Endothelial cell of umbilical vein (primary cell): ENCODE results near the gene INPP5J. TPM values are rescaled to one million over a fixed set of nuclear protein-coding genes. Genes with fewer than 3 reads are reported as not detected.

Experiments used
- BruUV-seq: library from RNA; stranded (reverse); fragments of 400-500 nt; replicated peaks from 2 replicates; lab custom pipeline; 2021; lab: Mats Ljungman, UMichigan
- CTCF ChIA-PET: fragments of 300-600, 350-600 bp; sonication (Branson Sonifier 250); formaldehyde crosslinking; loops from one replicate; lab custom pipeline; 2021; ENCODE audit warnings: antibody characterized with exemption, inconsistent platforms; lab: Charles Lee
- POLR2A ChIA-PET: fragments of 300-600, 350-600 bp; sonication (Branson Sonifier 250); formaldehyde crosslinking; loops from one replicate; lab custom pipeline; 2021; ENCODE audit warnings: antibody characterized with exemption, inconsistent platforms; lab: Charles Lee
- DNase-seq: peaks from one replicate; pipeline ENCODE4 v3.0.0-alpha.2; 2011; ENCODE audit warnings: low read depth, low spot score
- FAIRE-seq: peaks from 2 replicates; lab custom pipeline; 2011; peaks lifted over from hg19 to GRCh38; lab: Jason Lieb, UNC
- H2AFZ ChIP-seq: 2 replicates; pipeline ENCODE4 v1.6.0; 2012; ENCODE audit warnings: low read depth, low read length, control low read depth, inconsistent platforms
- H3K27ac ChIP-seq: 2 replicates; pipeline ENCODE4 v1.5.1; 2011; ENCODE audit warnings: low read depth, mild to moderate bottlenecking, control low read depth, low read length, moderate library complexity; ENCODE audit not compliant: insufficient read depth
- H3K27me3 ChIP-seq, 2 experiments: 2 replicates each; pipeline versions ENCODE4 v1.6.0 to v1.6.1; 2011; ENCODE audit warnings: low read length in 2 of 2, mixed read lengths in 1 of 2; ENCODE audit not compliant: control insufficient read depth in 2 of 2, insufficient read depth in 2 of 2
- H3K36me3 ChIP-seq, 2 experiments: 2 replicates in 1 of 2; 3 replicates in 1 of 2; pipeline ENCODE4 v1.5.1; 2011; ENCODE audit warnings: low read length in 2 of 2, mild to moderate bottlenecking in 1 of 2, moderate library complexity in 1 of 2; ENCODE audit not compliant: control insufficient read depth in 2 of 2, insufficient read depth in 2 of 2; ENCODE audit errors: extremely low read depth in 1 of 2
- H3K4me1 ChIP-seq: 3 replicates; pipeline ENCODE4 v1.5.1; 2011; ENCODE audit warnings: mild to moderate bottlenecking, low read length; ENCODE audit not compliant: control insufficient read depth, insufficient read depth; ENCODE audit errors: extremely low read depth
- H3K4me2 ChIP-seq: 2 replicates; pipeline ENCODE4 v1.6.1; 2011; ENCODE audit warnings: low read length, control low read depth, mixed read lengths; ENCODE audit not compliant: insufficient read depth
- H3K4me3 ChIP-seq, 3 experiments: fragments of 200-600 bp in 1 of 3; sonication (generic), shearing (Covaris generic) in 1 of 3; replicated peaks in 1 of 3; 2 replicates each; pipeline ENCODE4 v1.5.1; 2011 to 2016; ENCODE audit warnings: control low read depth in 3 of 3, low read length in 3 of 3, mild to moderate bottlenecking in 2 of 3, inconsistent platforms in 1 of 3, low read depth in 1 of 3, moderate library complexity in 1 of 3; ENCODE audit not compliant: insufficient read depth in 1 of 3
- H3K79me2 ChIP-seq: 2 replicates; pipeline ENCODE4 v1.6.0; 2012; ENCODE audit warnings: low read length, inconsistent platforms; ENCODE audit not compliant: control insufficient read depth, insufficient read depth
- H3K9ac ChIP-seq: replicated peaks from 2 replicates; pipeline ENCODE3; 2011; ENCODE audit warnings: low read length, control low read depth; ENCODE audit not compliant: insufficient read depth; ENCODE audit errors: extremely low read depth
- H3K9me1 ChIP-seq: replicated peaks from 3 replicates; pipeline ENCODE4 v1.6.0; 2011; ENCODE audit warnings: mild to moderate bottlenecking, low read length; ENCODE audit not compliant: control insufficient read depth, insufficient read depth; ENCODE audit errors: extremely low read depth
- H3K9me3 ChIP-seq: replicated peaks from 2 replicates; pipeline ENCODE4 v1.5.1; 2012; ENCODE audit warnings: low read length, inconsistent platforms; ENCODE audit not compliant: control insufficient read depth, insufficient read depth
- H4K20me1 ChIP-seq: replicated peaks from 2 replicates; pipeline ENCODE3; 2011; ENCODE audit warnings: mild to moderate bottlenecking, low read length; ENCODE audit not compliant: control insufficient read depth, insufficient read depth; ENCODE audit errors: extremely low read depth
- EZH2 ChIP-seq: IDR thresholded peaks from 2 replicates; pipeline ENCODE4 v1.6.1; 2012; ENCODE audit warnings: borderline replicate concordance, low read depth, mild to moderate bottlenecking, moderate library complexity, low read length, inconsistent platforms; ENCODE audit not compliant: severe bottlenecking
- FOS ChIP-seq: IDR thresholded peaks from 2 replicates; pipeline ENCODE4 v1.6.1; 2011; ENCODE audit warnings: mild to moderate bottlenecking, low read length, moderate library complexity, borderline replicate concordance; ENCODE audit not compliant: insufficient read depth
- GATA2 ChIP-seq: IDR thresholded peaks from 2 replicates; pipeline ENCODE4 v1.7.0; 2011; ENCODE audit warnings: low read depth, mild to moderate bottlenecking, moderate library complexity, mixed read lengths, low read length; ENCODE audit not compliant: insufficient read length, insufficient read depth
- JUN ChIP-seq: IDR thresholded peaks from 2 replicates; pipeline ENCODE4 v1.6.1; 2011; ENCODE audit warnings: borderline replicate concordance, low read depth; ENCODE audit not compliant: insufficient read length, insufficient read depth
- MYC ChIP-seq: IDR thresholded peaks from one replicate; pipeline ENCODE4 v1.6.1; 2011; ENCODE audit warnings: mild to moderate bottlenecking, low read depth, low read length
- POLR2A ChIP-seq: IDR thresholded peaks from 2 replicates; pipeline ENCODE4 v1.6.1; 2012; ENCODE audit warnings: low read depth, mild to moderate bottlenecking, control low read depth, low read length
- POLR2AphosphoS5 ChIP-seq: IDR thresholded peaks from 2 replicates; pipeline ENCODE4 v1.6.1; 2012; ENCODE audit warnings: low read depth, mild to moderate bottlenecking, control low read depth, low read length, moderate library complexity; ENCODE audit not compliant: insufficient read depth
- dilution Hi-C: fragments of 300-500 bp; cut with MboI; formaldehyde crosslinking; loops from one replicate; pipeline ENCODE4 v1.15.0; 2019; ENCODE audit warnings: low sequenced_read_pairs; ENCODE audit not compliant: extremely low pct_ligation_motif_present
- intact Hi-C: fragments of 100-400 bp; cut with micrococcal nuclease; formaldehyde crosslinking; loops from one replicate; pipeline ENCODE4 v1.10.0; 2022
- polyA plus RNA-seq, 4 experiments: library from polyadenylated mRNA; depleted of rRNA in 3 of 4; stranded (reverse) in 3 of 4; unstranded in 1 of 4; fragments of >200 nt; gene quantifications; 2 replicates each; pipeline versions ENCODE4 v1.2.1 to v1.2.3, GENCODE V29; 2011 to 2012; ENCODE audit warnings: missing spikeins in 1 of 4
- total RNA-seq: library from RNA; stranded (reverse); gene quantifications from 2 replicates; pipeline ENCODE4 v1.2.3, GENCODE V29; 2021
- TF ChIP-seq, protein P1 (sequence below), 2 donors: IDR thresholded peaks; 1 replicate in 1 of 2; 2 replicates in 1 of 2; pipeline ENCODE4 v1.5.1; 2011; ENCODE audit warnings: low read length in 2 of 2, mild to moderate bottlenecking in 2 of 2, moderate library complexity in 2 of 2, control low read depth in 1 of 2, inconsistent platforms in 1 of 2, low read depth in 1 of 2; ENCODE audit not compliant: insufficient read depth in 1 of 2; ENCODE audit errors: extremely low read depth in 1 of 2
- TF ChIP-seq, protein P2 (sequence below): IDR thresholded peaks from 2 replicates; pipeline ENCODE4 v1.6.1; 2011; ENCODE audit not compliant: insufficient read depth, insufficient read length

INPP5J gene
- total and polyA plus RNA-seq, 2 donors (not counting 3 experiments of a cell fraction or from before 2014, with no cell fraction given): 0.43 to 0.49 TPM

DNA sequence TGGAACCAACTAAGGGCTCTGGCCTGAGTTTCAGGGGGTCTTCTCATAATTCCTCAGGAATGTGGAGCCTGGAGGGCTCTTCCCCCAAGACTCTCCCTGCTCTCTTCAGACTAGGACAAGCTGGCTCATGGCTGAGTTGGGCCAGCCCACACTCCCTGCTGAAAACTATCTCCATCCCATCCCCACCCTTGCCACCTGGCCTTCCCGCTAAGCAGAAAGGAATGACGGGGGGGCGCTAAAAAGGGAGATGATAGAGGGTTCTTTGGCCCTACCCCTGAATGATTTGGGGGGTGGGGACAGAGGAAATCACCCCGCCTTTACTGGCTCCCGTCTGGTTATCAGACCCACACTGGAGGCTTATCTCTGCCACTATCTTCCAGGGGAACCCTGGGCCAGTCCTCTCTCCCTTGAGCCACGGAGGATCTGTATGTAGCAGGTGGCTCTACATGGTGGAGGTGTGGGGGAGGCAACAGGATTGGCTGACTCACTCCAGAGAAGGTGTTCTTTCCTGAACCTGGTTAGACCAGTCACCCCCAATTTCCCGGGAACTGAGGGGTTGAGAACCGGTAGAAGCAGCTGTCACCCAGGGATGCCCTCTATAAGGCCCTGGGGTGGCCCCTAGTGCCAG, 35.9 kb upstream of the INPP5J start:
- Histone ChIP-seq H4K20me1 (no peaks in the 10 kb centered on the region), H3K4me2 (no peak overlapping the region), H3K9me1 (no peaks in the 10 kb centered on the region), H3K79me2 (peaks cover 73% of the 10 kb centered on the region), H3K36me3 (peaks cover 26 to 41% of the 10 kb centered on the region in 2 experiments), H3K9ac (no peak overlapping the region), H3K27ac (no peak overlapping the region), H3K4me3 (no peak overlapping the region), H2AFZ (no peak overlapping the region), H3K27me3 (no peaks in the 10 kb centered on the region), H3K9me3 (no peaks in the 10 kb centered on the region), H3K4me1 (peaks cover 29% of the 10 kb centered on the region)
- TF ChIP-seq MYC (no peak), EZH2 (no peak), FOS (no peak), POLR2AphosphoS5 (no peak), JUN (no peak), GATA2 (no peak), POLR2A (no peak)
- TF ChIP-seq, protein P1, sequence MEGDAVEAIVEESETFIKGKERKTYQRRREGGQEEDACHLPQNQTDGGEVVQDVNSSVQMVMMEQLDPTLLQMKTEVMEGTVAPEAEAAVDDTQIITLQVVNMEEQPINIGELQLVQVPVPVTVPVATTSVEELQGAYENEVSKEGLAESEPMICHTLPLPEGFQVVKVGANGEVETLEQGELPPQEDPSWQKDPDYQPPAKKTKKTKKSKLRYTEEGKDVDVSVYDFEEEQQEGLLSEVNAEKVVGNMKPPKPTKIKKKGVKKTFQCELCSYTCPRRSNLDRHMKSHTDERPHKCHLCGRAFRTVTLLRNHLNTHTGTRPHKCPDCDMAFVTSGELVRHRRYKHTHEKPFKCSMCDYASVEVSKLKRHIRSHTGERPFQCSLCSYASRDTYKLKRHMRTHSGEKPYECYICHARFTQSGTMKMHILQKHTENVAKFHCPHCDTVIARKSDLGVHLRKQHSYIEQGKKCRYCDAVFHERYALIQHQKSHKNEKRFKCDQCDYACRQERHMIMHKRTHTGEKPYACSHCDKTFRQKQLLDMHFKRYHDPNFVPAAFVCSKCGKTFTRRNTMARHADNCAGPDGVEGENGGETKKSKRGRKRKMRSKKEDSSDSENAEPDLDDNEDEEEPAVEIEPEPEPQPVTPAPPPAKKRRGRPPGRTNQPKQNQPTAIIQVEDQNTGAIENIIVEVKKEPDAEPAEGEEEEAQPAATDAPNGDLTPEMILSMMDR (IDR thresholded peaks at IDR 0.05; ENCODE audit: extremely low read depth in 1 of 2, insufficient read depth in 1 of 2, low read depth in 1 of 2, low read length in 2 of 2): no peak
- TF ChIP-seq, protein P2, sequence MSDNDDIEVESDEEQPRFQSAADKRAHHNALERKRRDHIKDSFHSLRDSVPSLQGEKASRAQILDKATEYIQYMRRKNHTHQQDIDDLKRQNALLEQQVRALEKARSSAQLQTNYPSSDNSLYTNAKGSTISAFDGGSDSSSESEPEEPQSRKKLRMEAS: no peak
- DNase-seq (no peak), FAIRE-seq (no peak)
- no TSS peak for BruUV-seq
- intact Hi-C loops (no loop called here), dilution Hi-C loops (no loop called here)
- POLR2A ChIA-PET: interaction anchor here (0.7 kb wide), 1 partner anchor 139 kb away, joined by 3 read pairs; no protein-coding TSS in a partner anchor
- CTCF ChIA-PET: interaction anchor here (1.0 to 5.4 kb wide), 5 partner anchors 18 to 145 kb away, joined by 3 to 150 read pairs (median 19); no protein-coding TSS in a partner anchor
